GM06990 (cell line): ENCODE measurements around the gene ADK.

Experiments
- DNase-seq: peaks from one replicate; pipeline ENCODE4 v3.0.0-alpha.2; 2011; ENCODE audit not compliant: insufficient read length; ENCODE audit errors: extremely low read depth
- H3K27me3 ChIP-seq: replicated peaks from 2 replicates; pipeline ENCODE4 v1.6.0; 2011; ENCODE audit warnings: low read length; ENCODE audit not compliant: control insufficient read depth, insufficient read depth
- H3K36me3 ChIP-seq: 2 replicates; pipeline ENCODE4 v1.5.1; 2011; ENCODE audit warnings: low read length; ENCODE audit not compliant: control insufficient read depth, insufficient read depth
- H3K4me3 ChIP-seq: replicated peaks from 2 replicates; pipeline ENCODE4 v1.5.1; 2011; ENCODE audit warnings: low read depth, mild to moderate bottlenecking, control low read depth, low read length
- TF ChIP-seq, protein P1 (sequence below): IDR thresholded peaks from 2 replicates; pipeline ENCODE4 v1.5.1; 2011; ENCODE audit warnings: low read length, control low read depth, mild to moderate bottlenecking, inconsistent platforms; ENCODE audit not compliant: insufficient read depth, poor library complexity, severe bottlenecking

ADK gene

DNA sequence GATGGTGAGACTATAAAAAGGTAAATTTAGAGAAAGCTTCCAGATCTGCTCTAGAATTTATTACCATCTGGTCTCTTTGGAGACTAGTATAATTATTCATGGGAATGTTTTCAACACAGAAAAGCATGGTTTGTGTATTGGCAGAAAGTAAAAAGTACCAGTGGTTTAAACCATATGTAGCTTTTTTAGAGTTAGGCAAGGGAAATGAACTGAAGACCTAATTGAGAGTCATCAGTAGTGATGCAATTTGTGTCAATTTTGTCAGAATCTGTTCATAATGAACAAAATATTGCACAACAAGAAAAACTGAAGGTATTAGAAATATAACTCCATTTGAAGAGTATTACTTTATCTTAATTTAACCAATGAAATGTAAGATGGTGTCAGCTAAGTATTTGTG lies 181.4 kb downstream of the ADK start:
- H3K36me3 ChIP-seq = no peaks in the 10 kb centered on the region; the same call in 1 of the 2 replicates
- no peak for DNase-seq
- TF ChIP-seq, protein P1, sequence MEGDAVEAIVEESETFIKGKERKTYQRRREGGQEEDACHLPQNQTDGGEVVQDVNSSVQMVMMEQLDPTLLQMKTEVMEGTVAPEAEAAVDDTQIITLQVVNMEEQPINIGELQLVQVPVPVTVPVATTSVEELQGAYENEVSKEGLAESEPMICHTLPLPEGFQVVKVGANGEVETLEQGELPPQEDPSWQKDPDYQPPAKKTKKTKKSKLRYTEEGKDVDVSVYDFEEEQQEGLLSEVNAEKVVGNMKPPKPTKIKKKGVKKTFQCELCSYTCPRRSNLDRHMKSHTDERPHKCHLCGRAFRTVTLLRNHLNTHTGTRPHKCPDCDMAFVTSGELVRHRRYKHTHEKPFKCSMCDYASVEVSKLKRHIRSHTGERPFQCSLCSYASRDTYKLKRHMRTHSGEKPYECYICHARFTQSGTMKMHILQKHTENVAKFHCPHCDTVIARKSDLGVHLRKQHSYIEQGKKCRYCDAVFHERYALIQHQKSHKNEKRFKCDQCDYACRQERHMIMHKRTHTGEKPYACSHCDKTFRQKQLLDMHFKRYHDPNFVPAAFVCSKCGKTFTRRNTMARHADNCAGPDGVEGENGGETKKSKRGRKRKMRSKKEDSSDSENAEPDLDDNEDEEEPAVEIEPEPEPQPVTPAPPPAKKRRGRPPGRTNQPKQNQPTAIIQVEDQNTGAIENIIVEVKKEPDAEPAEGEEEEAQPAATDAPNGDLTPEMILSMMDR = no peak
- H3K4me3 ChIP-seq = no peak overlapping the region
- no peaks in the 10 kb centered on the region for H3K27me3 ChIP-seq

DNA sequence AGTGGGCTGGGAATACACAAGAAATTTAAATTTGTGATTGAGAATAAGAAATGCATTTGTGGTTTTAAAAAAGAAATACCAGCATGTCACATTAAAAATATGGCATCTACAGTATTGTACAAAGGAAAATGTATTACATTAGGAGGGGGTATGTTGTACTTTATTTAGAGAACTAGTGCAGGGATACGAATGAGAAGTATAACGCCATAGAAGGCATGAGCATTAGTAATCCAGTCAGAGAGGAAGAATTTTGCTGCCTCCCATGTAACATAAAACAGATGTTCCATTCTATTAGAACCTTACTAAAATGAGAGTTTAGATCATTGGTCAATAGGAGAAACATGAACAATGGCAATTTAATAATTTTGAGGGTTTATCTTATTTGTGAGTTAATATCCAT lies 182.2 kb downstream of the ADK start:
- H3K27me3 ChIP-seq = no peaks in the 10 kb centered on the region
- H3K36me3 ChIP-seq = no peaks in the 10 kb centered on the region; the same call in 1 of the 2 replicates
- TF ChIP-seq, protein P1 = no peak
- DNase-seq = no peak
- H3K4me3 ChIP-seq = no peak overlapping the region

DNA sequence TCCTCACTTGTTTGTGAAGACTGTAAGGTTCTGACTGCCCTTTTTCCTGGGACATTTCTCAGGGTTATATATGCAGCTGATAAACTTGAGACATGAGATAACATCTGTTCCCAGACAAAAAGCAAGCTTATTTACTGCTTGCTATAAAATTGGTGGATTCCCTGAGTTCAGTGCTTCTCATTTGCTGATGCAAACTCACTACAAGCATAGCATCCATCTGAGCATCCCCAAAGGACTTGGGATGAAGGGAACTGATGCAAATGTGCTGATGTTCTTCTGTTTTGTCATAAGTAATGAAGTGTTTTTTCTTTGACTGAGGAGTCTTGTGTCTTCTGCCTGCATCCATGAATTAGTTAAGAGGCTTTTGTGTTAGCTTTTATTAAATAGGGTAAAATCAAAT lies 183.2 kb downstream of the ADK start:
- no peaks in the 10 kb centered on the region for H3K27me3 ChIP-seq
- DNase-seq = no peak
- no peak overlapping the region for H3K4me3 ChIP-seq
- TF ChIP-seq, protein P1 = no peak
- H3K36me3 ChIP-seq = no peaks in the 10 kb centered on the region

DNA sequence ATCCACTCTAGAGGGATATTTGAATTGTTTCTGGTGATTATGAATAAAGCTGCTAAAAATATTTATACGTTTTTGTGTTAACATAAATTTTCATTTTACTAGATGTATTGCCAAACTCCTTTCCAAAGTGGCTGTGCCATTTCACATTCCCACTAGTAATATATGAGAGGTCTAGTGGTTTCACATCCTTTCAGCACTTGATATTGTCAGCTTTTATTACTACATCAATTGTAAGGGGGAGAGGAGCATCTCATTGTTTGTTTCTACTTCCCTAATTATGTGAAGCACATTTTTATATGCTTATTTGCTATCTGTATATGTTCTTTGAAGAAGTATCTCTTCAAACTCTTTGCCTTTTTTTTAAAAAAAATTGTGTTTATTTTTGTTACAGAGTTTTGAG lies 184.5 kb downstream of the ADK start:
- no peak for DNase-seq

DNA sequence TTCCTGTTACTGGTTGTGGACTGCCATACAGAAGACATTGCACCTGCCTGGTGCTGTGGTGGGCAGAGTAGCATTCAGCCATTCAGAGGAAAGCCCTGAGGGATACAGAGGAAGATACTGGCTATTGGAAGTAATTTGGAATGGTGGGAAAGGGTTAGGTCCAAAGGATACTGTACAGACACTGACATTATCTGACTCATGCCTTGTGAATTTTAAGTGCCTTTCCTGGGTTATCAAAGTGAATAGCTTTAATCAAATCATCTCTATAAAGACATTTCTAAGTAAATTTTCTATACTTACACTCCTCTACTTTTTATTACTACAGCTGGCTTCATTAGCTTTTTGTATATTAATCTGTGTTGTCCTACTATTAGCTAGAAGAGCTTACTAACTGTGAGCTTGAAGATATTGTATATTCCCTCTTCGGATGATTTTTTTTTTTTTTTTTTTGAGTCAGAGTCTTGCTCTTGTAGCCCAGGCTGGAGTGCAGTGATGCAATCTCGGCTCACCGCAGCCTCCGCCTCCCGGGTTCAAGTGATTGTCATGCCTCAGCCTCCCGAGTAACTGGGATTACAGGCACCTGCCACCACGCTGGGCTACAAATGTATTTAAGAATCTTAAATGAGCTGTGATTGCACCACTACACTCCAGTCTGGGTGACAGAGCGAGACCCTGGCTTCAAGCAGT lies 186.5 kb downstream of the ADK start:
- no peak overlapping the region for H3K4me3 ChIP-seq
- no peak for DNase-seq
- TF ChIP-seq, protein P1 = no peak

More for the DNA sequence above, 184.5 kb downstream of the ADK start:
- H3K4me3 ChIP-seq = no peak overlapping the region
- TF ChIP-seq, protein P1 = no peak
- H3K27me3 ChIP-seq = no peaks in the 10 kb centered on the region
- H3K36me3 ChIP-seq = no peaks in the 10 kb centered on the region

DNA sequence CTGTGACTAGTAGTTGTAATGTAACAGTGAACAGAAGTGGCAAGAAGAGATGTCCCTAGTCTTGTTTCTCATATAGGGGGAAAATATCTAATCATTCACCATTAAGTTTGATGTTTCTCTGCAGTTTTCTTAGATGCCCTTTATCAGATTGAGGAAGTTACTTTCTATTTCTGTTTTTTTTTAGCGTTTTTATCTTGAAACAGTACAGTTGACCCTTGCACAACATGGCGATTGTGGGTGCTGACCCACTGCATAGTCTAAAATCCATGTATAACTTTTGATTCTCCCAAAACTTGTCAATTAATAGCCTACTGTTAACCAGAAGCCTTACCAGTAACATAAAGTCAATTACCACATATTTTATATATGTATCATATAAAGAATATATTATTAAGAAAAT lies 192.0 kb downstream of the ADK start:
- Histone ChIP-seq H3K4me3 (no peak overlapping the region), H3K36me3 (no peaks in the 10 kb centered on the region), H3K27me3 (no peaks in the 10 kb centered on the region)
- no peak for DNase-seq
- TF ChIP-seq, protein P1 = no peak

More for the DNA sequence above, 186.5 kb downstream of the ADK start:
- Histone ChIP-seq H3K27me3 (no peaks in the 10 kb centered on the region), H3K36me3 (no peaks in the 10 kb centered on the region)
